ENCODE data around the gene MED31. TPM values are rescaled to one million over a fixed set of nuclear protein-coding genes. Genes with fewer than 3 reads are reported as not detected.
"Not testable (repeated sequence)": the region's sequence is repeated elsewhere in the genome, so short reads cannot be mapped to it uniquely, and the experiment has no call there.

Gene MED31
- 24.8 TPM for polyA plus RNA-seq (ENCODE audit: insufficient read length)
- long read RNA-seq, donor 1, transcript MED31-201 (4 exons, 1,654 nt): major isoform, 27 of 38 reads
- long read RNA-seq, donor 1, transcript MED31-204 (2 exons, 620 nt): minor isoform, 10 of 38 reads
- long read RNA-seq, donor 1, partial matches to known transcripts: 0 of 38 reads
- long read RNA-seq, donor 1, other reads (novel, unspliced or antisense): 0 of 38 reads
- long read RNA-seq, donor 2, transcript MED31-204 (2 exons, 620 nt): minor isoform, 7 of 43 reads
- long read RNA-seq, donor 2, transcript MED31-201 (4 exons, 1,654 nt): major isoform, 31 of 43 reads
- long read RNA-seq, donor 2, partial matches to known transcripts: 0 of 43 reads
- long read RNA-seq, donor 2, other reads (novel, unspliced or antisense): 0 of 43 reads
- long read RNA-seq, donor 3, transcript MED31-201 (4 exons, 1,654 nt): major isoform, 18 of 28 reads
- long read RNA-seq, donor 3, partial matches to known transcripts: 5 of 28 reads
- long read RNA-seq, donor 3, other reads (novel, unspliced or antisense): 0 of 28 reads
- long read RNA-seq, donor 4, partial matches to known transcripts: 0 of 6 reads
- long read RNA-seq, donor 4, other reads (novel, unspliced or antisense): 0 of 6 reads
- long read RNA-seq, donor 5, transcript MED31-201 (4 exons, 1,654 nt): major isoform, 44 of 55 reads
- long read RNA-seq, donor 5, transcript MED31-203 (3 exons, 593 nt): minor isoform, 5 of 55 reads
- long read RNA-seq, donor 5, transcript MED31-204 (2 exons, 620 nt): minor isoform, 6 of 55 reads
- long read RNA-seq, donor 5, partial matches to known transcripts: 0 of 55 reads
- long read RNA-seq, donor 5, other reads (novel, unspliced or antisense): 0 of 55 reads
- long read RNA-seq, donor 6, transcript MED31-204 (2 exons, 620 nt): minor isoform, 8 of 35 reads
- long read RNA-seq, donor 6, transcript MED31-201 (4 exons, 1,654 nt): major isoform, 25 of 35 reads
- long read RNA-seq, donor 6, partial matches to known transcripts: 0 of 35 reads
- long read RNA-seq, donor 6, other reads (novel, unspliced or antisense): 0 of 35 reads
- long read RNA-seq, donor 7, transcript MED31-201 (4 exons, 1,654 nt): major isoform, 37 of 57 reads
- long read RNA-seq, donor 7, transcript MED31-204 (2 exons, 620 nt): minor isoform, 9 of 57 reads
- long read RNA-seq, donor 7, partial matches to known transcripts: 9 of 57 reads
- long read RNA-seq, donor 7, other reads (novel, unspliced or antisense): 0 of 57 reads
- long read RNA-seq, donor 8, transcript MED31-204 (2 exons, 620 nt): minor isoform, 6 of 16 reads
- long read RNA-seq, donor 8, transcript MED31-201 (4 exons, 1,654 nt): major isoform, 10 of 16 reads
- long read RNA-seq, donor 8, partial matches to known transcripts: 0 of 16 reads
- long read RNA-seq, donor 8, other reads (novel, unspliced or antisense): 0 of 16 reads

GRCh38 chr17:6651354-6651918 lies at the start of gene MED31, which contains the start of gene C17orf100:
Gene MED31, minus strand, starts transcription at chr17:6651605. Its CDS starts 77 bp downstream, at chr17:6651528.
Gene C17orf100, plus strand, starts transcription at chr17:6651762. Its CDS starts 152 bp downstream, at chr17:6651914.
- peak; percentile 92 for DNase-seq

GRCh38 chr17:6700948-6701307 lies 49.5 kb upstream of the MED31 start:
- DNase-seq: no peak

GRCh38 chr17:6699997-6700947 lies 48.9 kb upstream of the MED31 start:
- no peak for DNase-seq

- DNase-seq: no peak
These were observed 46.6 kb upstream of the MED31 start for GRCh38 chr17:6698004-6698403.

DNA sequence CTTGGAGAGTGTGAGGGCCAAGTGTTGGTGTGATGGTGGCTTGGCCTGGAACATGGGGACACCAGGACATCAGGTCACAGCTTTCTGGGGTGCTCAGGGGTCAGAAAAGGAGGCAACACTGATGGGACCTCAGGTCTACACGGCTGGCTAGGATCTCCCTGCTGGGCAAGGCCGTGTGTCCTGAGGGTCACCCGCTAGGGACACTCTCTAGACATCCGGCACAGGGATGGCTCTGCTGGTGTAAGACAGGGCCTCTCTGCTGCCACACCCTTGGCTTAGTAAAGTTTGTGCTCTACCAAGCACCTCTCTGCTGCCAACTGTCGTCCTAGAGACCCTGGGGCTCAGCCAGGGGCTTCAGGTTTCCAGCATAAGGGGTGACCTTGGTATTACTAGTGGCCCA lies 45.5 kb upstream of the MED31 start:
- DNase-seq: no peak

DNA sequence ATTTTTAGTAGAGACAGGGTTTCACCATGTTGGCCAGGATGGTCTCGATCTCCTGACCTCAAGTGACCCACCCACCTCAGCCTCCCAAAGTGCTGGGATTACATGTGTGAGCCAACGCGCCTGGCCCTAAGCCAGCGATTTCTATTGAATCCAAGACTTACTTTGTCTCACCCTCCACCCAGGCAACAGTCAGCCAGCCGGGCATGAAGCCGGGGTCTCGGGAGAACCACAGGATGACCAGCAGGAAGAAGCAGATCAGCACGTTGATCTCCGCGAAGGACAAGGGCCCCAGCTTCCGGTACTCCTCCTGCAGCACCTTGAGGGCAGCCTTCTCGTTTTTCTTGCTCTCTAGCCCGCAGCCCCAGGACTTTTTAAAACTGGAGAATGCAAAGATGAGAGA lies 44.2 kb upstream of the MED31 start:
- DNase-seq: no peak

- DNase-seq: no peak
These were observed 43.6 kb upstream of the MED31 start for GRCh38 chr17:6695051-6695450.

- not testable (repeated sequence) for DNase-seq
These were observed 40.6 kb upstream of the MED31 start for GRCh38 chr17:6691958-6692357.

DNA sequence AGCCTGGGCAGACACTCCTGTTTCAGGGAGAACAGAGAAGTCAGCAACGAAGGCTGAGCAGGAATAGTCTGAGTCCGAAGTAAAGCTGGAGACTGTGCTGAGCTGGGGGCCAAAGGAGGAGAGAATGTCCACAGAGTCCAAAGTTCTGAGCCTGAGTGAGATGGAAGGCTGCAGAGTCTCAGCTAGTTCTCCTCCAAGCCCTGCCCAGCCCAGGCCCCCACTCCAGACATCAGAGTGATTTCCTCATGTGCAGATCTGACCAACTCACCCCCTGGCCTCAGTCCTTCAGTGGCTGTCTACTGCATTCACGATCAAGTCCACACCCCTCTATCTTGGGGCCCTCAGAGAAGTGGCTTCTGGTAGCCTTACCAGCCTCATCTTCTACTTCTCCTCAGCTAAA lies 40.1 kb upstream of the MED31 start:
- DNase-seq: no peak

- DNase-seq: no peak
These were observed 39.2 kb upstream of the MED31 start for GRCh38 chr17:6690641-6691040.

- no peak for DNase-seq
These were observed 37.5 kb upstream of the MED31 start for GRCh38 chr17:6688944-6689343.

- DNase-seq: no peak
These were observed 34.6 kb upstream of the MED31 start for GRCh38 chr17:6686026-6686425.

GRCh38 chr17:6684881-6685767 lies 33.7 kb upstream of the MED31 start:
- DNase-seq: no peak

- no peak for DNase-seq
These were observed 33.0 kb upstream of the MED31 start for GRCh38 chr17:6684460-6684783.

- no peak for DNase-seq
These were observed 32.5 kb upstream of the MED31 start for GRCh38 chr17:6683730-6684459.

- DNase-seq: no peak
These were observed 31.8 kb upstream of the MED31 start for GRCh38 chr17:6683081-6683684.

- no peak for DNase-seq
These were observed 30.9 kb upstream of the MED31 start for GRCh38 chr17:6682339-6682738.

DNA sequence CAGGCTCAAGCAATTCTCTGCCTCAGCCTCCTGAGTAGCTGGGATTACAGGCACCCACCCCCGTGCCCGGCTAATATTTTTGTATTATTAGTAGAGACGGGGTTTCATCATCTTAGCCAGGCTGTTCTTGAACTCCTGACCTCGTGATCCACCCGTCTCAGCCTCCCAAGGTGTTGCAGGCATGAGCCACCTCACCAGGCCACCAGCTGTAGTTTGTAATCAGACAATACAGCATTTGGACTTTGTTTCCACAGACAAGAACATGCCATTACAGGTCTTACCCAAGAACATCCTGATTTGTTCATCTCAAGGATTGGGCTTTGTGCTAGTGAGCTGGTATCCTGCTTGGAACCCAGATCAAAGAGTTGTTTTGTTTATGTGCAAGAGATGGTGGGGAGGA lies 30.3 kb upstream of the MED31 start:
- no peak for DNase-seq

Measured in left kidney (tissue), 8 donors.